Uterus (tissue), 2 donors: ENCODE results near the gene WDFY2.

Source experiments
- POLR2A ChIP-seq, 2 donors: fragments of 450-650 bp; IDR thresholded peaks; one replicate each; pipeline ENCODE4 v1.6.1; 2016; ENCODE audit warnings: antibody characterized with exemption in 2 of 2, mild to moderate bottlenecking in 1 of 2, moderate library complexity in 1 of 2
- TF ChIP-seq, protein P1 (sequence below), 4 experiments: fragments of 200-600 bp in 2 of 4; fragments of 450-650 bp in 2 of 4; sonication (generic) in 2 of 4; IDR thresholded peaks; one replicate each; pipeline ENCODE4 v1.5.1; 2016 to 2019; ENCODE audit warnings: antibody characterized with exemption in 4 of 4, mild to moderate bottlenecking in 2 of 4, moderate library complexity in 1 of 4

- TF ChIP-seq, protein P1, sequence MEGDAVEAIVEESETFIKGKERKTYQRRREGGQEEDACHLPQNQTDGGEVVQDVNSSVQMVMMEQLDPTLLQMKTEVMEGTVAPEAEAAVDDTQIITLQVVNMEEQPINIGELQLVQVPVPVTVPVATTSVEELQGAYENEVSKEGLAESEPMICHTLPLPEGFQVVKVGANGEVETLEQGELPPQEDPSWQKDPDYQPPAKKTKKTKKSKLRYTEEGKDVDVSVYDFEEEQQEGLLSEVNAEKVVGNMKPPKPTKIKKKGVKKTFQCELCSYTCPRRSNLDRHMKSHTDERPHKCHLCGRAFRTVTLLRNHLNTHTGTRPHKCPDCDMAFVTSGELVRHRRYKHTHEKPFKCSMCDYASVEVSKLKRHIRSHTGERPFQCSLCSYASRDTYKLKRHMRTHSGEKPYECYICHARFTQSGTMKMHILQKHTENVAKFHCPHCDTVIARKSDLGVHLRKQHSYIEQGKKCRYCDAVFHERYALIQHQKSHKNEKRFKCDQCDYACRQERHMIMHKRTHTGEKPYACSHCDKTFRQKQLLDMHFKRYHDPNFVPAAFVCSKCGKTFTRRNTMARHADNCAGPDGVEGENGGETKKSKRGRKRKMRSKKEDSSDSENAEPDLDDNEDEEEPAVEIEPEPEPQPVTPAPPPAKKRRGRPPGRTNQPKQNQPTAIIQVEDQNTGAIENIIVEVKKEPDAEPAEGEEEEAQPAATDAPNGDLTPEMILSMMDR (IDR thresholded peaks at IDR 0.05), result no peak
- no peak for TF ChIP-seq POLR2A (IDR thresholded peaks at IDR 0.05)
Observed at GRCh38 chr13:51734786-51735185, 150.5 kb downstream of the WDFY2 start.
